CD4-positive, CD25-positive, alpha-beta regulatory T cell (primary cell): Measurements from ENCODE around the gene VIL1. TPM values are rescaled to one million over a fixed set of nuclear protein-coding genes. Genes with fewer than 3 reads are reported as not detected.

Experiments used
- ATAC-seq, 2 donors: fragments of 150-1000 bp; cut with Tn5 transposase; one replicate each; pipeline ENCODE4 v1.10.0; 2021; ENCODE audit warnings: low read depth in 2 of 2, moderate number of reproducible peaks in 2 of 2, moderate library complexity in 1 of 2
- DNase-seq, 3 donors: peaks; one replicate each; pipeline versions ENCODE4 v3.0.0 to v3.0.0-alpha.2; 2012 to 2022; ENCODE audit warnings: mixed read lengths in 1 of 3
- H3K27ac ChIP-seq: one replicate; pipeline ENCODE4 v1.7.0; 2013; ENCODE audit warnings: mild to moderate bottlenecking, low read length; ENCODE audit not compliant: insufficient read depth, poor library complexity, severe bottlenecking
- H3K27me3 ChIP-seq: one replicate; pipeline ENCODE4 v1.7.0; 2013; ENCODE audit warnings: low read length; ENCODE audit not compliant: control insufficient read depth, insufficient read depth
- H3K36me3 ChIP-seq: one replicate; pipeline ENCODE4 v1.7.0; 2013; ENCODE audit warnings: mild to moderate bottlenecking, low read length, moderate library complexity; ENCODE audit not compliant: control insufficient read depth, insufficient read depth
- H3K4me1 ChIP-seq: 2 replicates; pipeline ENCODE4 v1.7.0; 2013; ENCODE audit warnings: mild to moderate bottlenecking, low read length; ENCODE audit not compliant: insufficient read depth, control insufficient read depth, poor library complexity, severe bottlenecking
- H3K4me3 ChIP-seq: one replicate; pipeline ENCODE4 v1.7.0; 2013; ENCODE audit warnings: low read depth, mild to moderate bottlenecking, low read length, moderate library complexity
- H3K9me3 ChIP-seq, 2 experiments: 1 replicate in 1 of 2; 2 replicates in 1 of 2; pipeline ENCODE4 v1.7.0; 2013; ENCODE audit warnings: low read length in 2 of 2, mild to moderate bottlenecking in 1 of 2, moderate library complexity in 1 of 2; ENCODE audit not compliant: control insufficient read depth in 2 of 2
- H3K27ac Mint-ChIP-seq, 3 donors: one replicate each; pipeline ENCODE4 v1.8.0; 2020 to 2022; ENCODE audit warnings: mild to moderate bottlenecking in 3 of 3, mixed read lengths in 3 of 3, moderate library complexity in 2 of 3
- H3K27me3 Mint-ChIP-seq: one replicate; pipeline ENCODE4 v1.8.0; 2022; ENCODE audit warnings: mild to moderate bottlenecking, mixed read lengths
- H3K36me3 Mint-ChIP-seq: one replicate; pipeline ENCODE4 v1.8.0; 2020; ENCODE audit warnings: mixed read lengths
- H3K4me1 Mint-ChIP-seq, 4 donors: one replicate each; pipeline ENCODE4 v1.8.0; 2020 to 2022; ENCODE audit warnings: mixed read lengths in 4 of 4, mild to moderate bottlenecking in 1 of 4
- H3K4me3 Mint-ChIP-seq, 4 donors: one replicate each; pipeline ENCODE4 v1.8.0; 2020 to 2022; ENCODE audit warnings: mild to moderate bottlenecking in 4 of 4, mixed read lengths in 4 of 4, moderate library complexity in 3 of 4
- H3K9me3 Mint-ChIP-seq, 7 donors: one replicate each; pipeline ENCODE4 v1.8.0; 2020 to 2022; ENCODE audit warnings: mixed read lengths in 7 of 7, mild to moderate bottlenecking in 3 of 7, moderate library complexity in 2 of 7
- polyA plus RNA-seq, 4 donors: library from polyadenylated mRNA; unstranded; fragments of 300-500 nt; fragmentation: Illumina TruSeq; gene quantifications; one replicate each; pipeline ENCODE4 v1.2.3, GENCODE V29; 2021
- total RNA-seq: library from RNA; stranded (reverse); gene quantifications from one replicate; pipeline ENCODE4 v1.2.3, GENCODE V29; 2022

The VIL1 gene
- total and polyA plus RNA-seq, 5 donors from 2014 or later, result 0.08 to 2.1 (median 0.18) TPM; not detected in 1

GRCh38 chr2:218389333-218390150 lies 29.4 kb upstream of the VIL1 start:
- H3K36me3 ChIP-seq, result no peaks in the 10 kb centered on the region
- H3K9me3 Mint-ChIP-seq, result no peaks in the 10 kb centered on the region
- H3K4me3 ChIP-seq, result no peak overlapping the region
- peaks cover 10% of the 10 kb centered on the region for H3K4me1 ChIP-seq
- no peak overlapping the region for H3K27ac ChIP-seq
- peaks cover 11% of the 10 kb centered on the region for H3K27me3 Mint-ChIP-seq
- H3K36me3 Mint-ChIP-seq, result no peaks in the 10 kb centered on the region
- no peak overlapping the region for H3K4me3 Mint-ChIP-seq
- ATAC-seq, result no peak
- no peak for DNase-seq
- H3K27ac Mint-ChIP-seq, result no peak overlapping the region
- H3K9me3 ChIP-seq, result no peaks in the 10 kb centered on the region
- H3K27me3 ChIP-seq, result no peaks in the 10 kb centered on the region
- peaks cover 0 to 13% (median 10%) of the 10 kb centered on the region in 4 donors for H3K4me1 Mint-ChIP-seq

DNA sequence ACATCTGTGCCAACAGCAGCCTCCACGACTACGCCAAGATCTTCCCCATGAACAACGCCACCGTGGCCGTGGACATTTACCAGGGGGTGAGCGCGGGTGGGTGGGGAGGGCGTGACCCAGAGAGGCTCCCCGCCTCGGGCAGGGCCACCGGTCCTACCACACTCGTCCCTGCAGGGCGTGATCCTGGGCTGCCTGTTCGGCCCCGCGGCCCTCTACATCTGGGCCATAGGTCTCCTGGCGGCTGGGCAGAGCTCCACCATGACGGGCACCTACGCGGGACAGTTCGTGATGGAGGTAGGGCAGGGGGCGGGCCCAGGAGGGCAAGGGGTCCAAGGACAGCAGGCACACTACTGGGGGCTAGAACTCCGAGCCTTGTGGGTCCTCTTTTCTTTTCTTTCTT lies 27.7 kb upstream of the VIL1 start:
- Mint-ChIP-seq H3K27ac (no peak overlapping the region), H3K4me1 (peaks cover 0 to 25% (median 12%) of the 10 kb centered on the region in 4 donors), H3K9me3 (peaks cover 0 to 1% (median 0%) of the 10 kb centered on the region in 7 donors), H3K36me3 (no peaks in the 10 kb centered on the region), H3K27me3 (peaks cover 11% of the 10 kb centered on the region), H3K4me3 (peak overlapping the region in 1 of 4 donors; percentile 51)
- H3K4me1 ChIP-seq, result peaks cover 24% of the 10 kb centered on the region
- ATAC-seq (no peak), DNase-seq (no peak)
- no peaks in the 10 kb centered on the region for H3K27me3 ChIP-seq
- H3K9me3 ChIP-seq, result no peaks in the 10 kb centered on the region
- H3K27ac ChIP-seq, result no peak overlapping the region
- H3K4me3 ChIP-seq, result no peak overlapping the region
- H3K36me3 ChIP-seq, result no peaks in the 10 kb centered on the region

GRCh38 chr2:218392459-218392858 lies 26.5 kb upstream of the VIL1 start:
- no peak for DNase-seq
- Histone ChIP-seq H3K27ac (no peak overlapping the region), H3K9me3 (no peaks in the 10 kb centered on the region), H3K27me3 (no peaks in the 10 kb centered on the region), H3K36me3 (no peaks in the 10 kb centered on the region), H3K4me1 (peaks cover 36% of the 10 kb centered on the region), H3K4me3 (no peak overlapping the region)
- Mint-ChIP-seq H3K4me3 (peak overlapping the region in 1 of 4 donors; percentile 53), H3K27me3 (peaks cover 13% of the 10 kb centered on the region), H3K4me1 (peaks cover 0 to 34% (median 14%) of the 10 kb centered on the region in 4 donors), H3K27ac (peak overlapping the region in 1 of 3 donors; percentile 32), H3K9me3 (peaks cover 0 to 3% (median 0%) of the 10 kb centered on the region in 7 donors), H3K36me3 (no peaks in the 10 kb centered on the region)
- no peak for ATAC-seq

DNA sequence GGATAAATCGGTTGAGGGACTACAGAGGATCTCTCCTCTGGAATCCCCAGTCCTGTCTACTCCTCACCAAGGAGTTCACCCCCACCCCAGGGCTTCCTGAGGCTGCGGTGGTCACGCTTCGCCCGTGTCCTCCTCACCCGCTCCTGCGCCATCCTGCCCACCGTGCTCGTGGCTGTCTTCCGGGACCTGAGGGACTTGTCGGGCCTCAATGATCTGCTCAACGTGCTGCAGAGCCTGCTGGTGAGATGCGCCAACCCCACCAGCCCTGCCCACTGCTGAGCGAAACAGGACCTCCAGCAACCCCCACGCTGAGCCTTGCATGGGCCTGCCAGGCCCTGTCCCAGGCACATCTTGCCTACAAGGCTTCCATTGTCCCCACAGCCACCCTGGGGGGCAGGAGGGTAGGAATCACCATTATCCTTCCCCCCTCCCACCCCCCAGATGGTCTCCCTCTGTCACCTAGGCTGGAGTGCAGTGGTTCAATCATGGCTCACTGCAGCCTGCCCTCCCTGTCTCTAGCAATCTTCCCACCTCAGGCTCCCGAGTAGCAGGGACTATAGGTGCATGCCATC lies 25.9 kb upstream of the VIL1 start:
- peaks cover 0 to 3% (median 0%) of the 10 kb centered on the region in 7 donors for H3K9me3 Mint-ChIP-seq
- H3K36me3 Mint-ChIP-seq, result no peaks in the 10 kb centered on the region
- ATAC-seq (no peak), DNase-seq (no peak)
- peaks cover 13% of the 10 kb centered on the region for H3K27me3 Mint-ChIP-seq
- peaks cover 38% of the 10 kb centered on the region for H3K4me1 ChIP-seq
- no peaks in the 10 kb centered on the region for H3K9me3 ChIP-seq
- H3K27ac Mint-ChIP-seq, result peak overlapping the region in 1 of 3 donors; percentile 32
- no peak overlapping the region for H3K4me3 ChIP-seq
- no peak overlapping the region for H3K27ac ChIP-seq
- no peaks in the 10 kb centered on the region for H3K27me3 ChIP-seq
- H3K4me3 Mint-ChIP-seq, result peak overlapping the region in 1 of 4 donors; percentile 77
- peaks cover 0 to 38% (median 18%) of the 10 kb centered on the region in 4 donors for H3K4me1 Mint-ChIP-seq
- H3K36me3 ChIP-seq, result no peaks in the 10 kb centered on the region

GRCh38 chr2:218393750-218394290 lies 25.1 kb upstream of the VIL1 start:
- Histone ChIP-seq H3K27me3 (no peaks in the 10 kb centered on the region), H3K9me3 (no peaks in the 10 kb centered on the region), H3K27ac (peak overlapping the region; percentile 5), H3K4me1 (peaks cover 46% of the 10 kb centered on the region), H3K4me3 (no peak overlapping the region), H3K36me3 (no peaks in the 10 kb centered on the region)
- no peak overlapping the region for H3K27ac Mint-ChIP-seq
- H3K4me1 Mint-ChIP-seq, result peaks cover 0 to 38% (median 18%) of the 10 kb centered on the region in 4 donors
- peaks cover 0 to 3% (median 0%) of the 10 kb centered on the region in 7 donors for H3K9me3 Mint-ChIP-seq
- peaks cover 13% of the 10 kb centered on the region for H3K27me3 Mint-ChIP-seq
- no peak for ATAC-seq
- H3K4me3 Mint-ChIP-seq, result peak overlapping the region in 1 of 4 donors; percentile 40
- no peak for DNase-seq
- H3K36me3 Mint-ChIP-seq, result no peaks in the 10 kb centered on the region

DNA sequence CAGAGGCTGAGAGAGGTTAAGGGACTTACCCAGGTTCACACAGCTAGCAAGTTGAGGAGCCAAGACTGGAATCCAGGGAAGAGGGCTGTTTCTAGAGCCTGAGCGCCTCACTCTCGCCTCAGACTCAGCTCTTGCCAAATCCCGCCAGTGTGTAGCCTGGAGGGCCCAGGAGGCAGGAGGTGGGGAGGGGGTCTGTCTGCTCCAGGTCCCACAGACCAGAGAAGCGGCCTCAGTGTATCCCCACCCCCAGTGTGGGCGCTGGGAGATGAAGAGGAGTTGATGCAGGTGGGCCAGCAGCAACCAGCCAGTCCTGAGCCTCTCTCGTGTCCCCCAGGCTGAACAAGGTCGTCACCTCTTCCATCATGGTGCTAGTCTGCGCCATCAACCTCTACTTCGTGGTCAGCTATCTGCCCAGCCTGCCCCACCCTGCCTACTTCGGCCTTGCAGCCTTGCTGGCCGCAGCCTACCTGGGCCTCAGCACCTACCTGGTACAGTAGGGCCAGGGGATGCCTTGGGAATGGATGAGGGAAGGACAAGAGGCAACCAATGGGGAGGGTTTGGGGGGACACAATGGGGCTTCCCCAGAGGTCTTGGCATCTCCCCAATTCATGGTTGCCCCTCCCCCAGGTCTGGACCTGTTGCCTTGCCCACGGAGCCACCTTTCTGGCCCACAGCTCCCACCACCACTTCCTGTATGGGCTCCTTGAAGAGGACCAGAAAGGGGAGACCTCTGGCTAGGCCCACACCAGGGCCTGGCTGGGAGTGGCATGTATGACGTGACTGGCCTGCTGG lies 24.4 kb upstream of the VIL1 start:
- H3K27me3 Mint-ChIP-seq, result peaks cover 13% of the 10 kb centered on the region
- no peaks in the 10 kb centered on the region for H3K36me3 Mint-ChIP-seq
- H3K4me1 Mint-ChIP-seq, result peaks cover 0 to 38% (median 18%) of the 10 kb centered on the region in 4 donors
- H3K9me3 ChIP-seq, result no peaks in the 10 kb centered on the region
- H3K4me3 ChIP-seq, result no peak overlapping the region
- H3K27ac Mint-ChIP-seq, result peak overlapping the region in 2 of 3 donors; percentile 63 to 71
- peaks cover 0 to 3% (median 0%) of the 10 kb centered on the region in 7 donors for H3K9me3 Mint-ChIP-seq
- no peak for ATAC-seq
- H3K4me3 Mint-ChIP-seq, result peak overlapping the region in 2 of 4 donors; percentile 65 to 97
- H3K27ac ChIP-seq, result peak overlapping the region; percentile 23
- no peak for DNase-seq
- H3K27me3 ChIP-seq, result no peaks in the 10 kb centered on the region
- no peaks in the 10 kb centered on the region for H3K36me3 ChIP-seq
- H3K4me1 ChIP-seq, result peaks cover 53% of the 10 kb centered on the region

DNA sequence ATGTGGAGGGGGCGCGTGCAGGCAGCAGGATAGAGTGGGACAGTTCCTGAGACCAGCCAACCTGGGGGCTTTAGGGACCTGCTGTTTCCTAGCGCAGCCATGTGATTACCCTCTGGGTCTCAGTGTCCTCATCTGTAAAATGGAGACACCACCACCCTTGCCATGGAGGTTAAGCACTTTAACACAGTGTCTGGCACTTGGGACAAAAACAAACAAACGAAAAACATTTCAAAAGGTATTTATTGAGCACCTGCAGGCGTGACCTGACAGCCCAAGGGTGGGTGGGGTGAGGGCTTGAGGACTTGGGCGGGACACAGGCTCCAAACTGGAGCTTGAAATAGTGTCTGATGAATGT lies 23.9 kb upstream of the VIL1 start:
- peaks cover 54% of the 10 kb centered on the region for H3K4me1 ChIP-seq
- H3K36me3 ChIP-seq, result no peaks in the 10 kb centered on the region
- peaks cover 0 to 3% (median 0%) of the 10 kb centered on the region in 7 donors for H3K9me3 Mint-ChIP-seq
- H3K4me1 Mint-ChIP-seq, result peaks cover 0 to 38% (median 18%) of the 10 kb centered on the region in 4 donors
- ATAC-seq, result no peak
- no peaks in the 10 kb centered on the region for H3K27me3 ChIP-seq
- H3K27ac ChIP-seq, result peak overlapping the region; percentile 23
- no peaks in the 10 kb centered on the region for H3K9me3 ChIP-seq
- H3K4me3 Mint-ChIP-seq, result peak overlapping the region in 3 of 4 donors; percentile 46 to 97 (median 85)
- H3K4me3 ChIP-seq, result no peak overlapping the region
- H3K27me3 Mint-ChIP-seq, result peaks cover 10% of the 10 kb centered on the region
- H3K36me3 Mint-ChIP-seq, result no peaks in the 10 kb centered on the region
- peak overlapping the region in 1 of 3 donors; percentile 71 for H3K27ac Mint-ChIP-seq
- DNase-seq, result no peak
